Mesothelial cell of epicardium (in vitro differentiated cells): Measurements from ENCODE around the gene ACOT4. TPM values are rescaled to one million over a fixed set of nuclear protein-coding genes. Genes with fewer than 3 reads are reported as not detected.
A peak's percentile ranks its signal among the peaks of the same experiment; 100 is the strongest.

Experiments
- DNase-seq, 2 experiments: peaks; one replicate each; pipeline ENCODE4 v3.0.0; 2021; ENCODE audit warnings: low spot score in 2 of 2; ENCODE audit not compliant: unreplicated experiment in 2 of 2
- H3K27ac Mint-ChIP-seq: 2 replicates; pipeline ENCODE4 v1.8.0; 2021; ENCODE audit warnings: mixed read lengths
- H3K27me3 Mint-ChIP-seq: 2 replicates; pipeline ENCODE4 v1.8.0; 2021; ENCODE audit warnings: low read depth, mixed read lengths
- H3K36me3 Mint-ChIP-seq: 2 replicates; pipeline ENCODE4 v1.8.0; 2021; ENCODE audit warnings: mixed read lengths
- H3K4me1 Mint-ChIP-seq: 2 replicates; pipeline ENCODE4 v1.8.0; 2021; ENCODE audit warnings: mixed read lengths
- H3K4me3 Mint-ChIP-seq: 2 replicates; pipeline ENCODE4 v1.8.0; 2021; ENCODE audit warnings: mild to moderate bottlenecking, moderate library complexity, mixed read lengths
- H3K9me3 Mint-ChIP-seq: 2 replicates; pipeline ENCODE4 v1.8.0; 2021; ENCODE audit warnings: mixed read lengths
- CTCF ChIP-seq: fragments of 200-600 bp; sonication (generic); IDR thresholded peaks from one replicate; pipeline ENCODE4 v1.5.0; 2021; ENCODE audit warnings: antibody characterized with exemption; ENCODE audit not compliant: unreplicated experiment
- total RNA-seq: library from RNA; stranded (reverse); gene quantifications from 3 replicates; pipeline ENCODE4 v1.2.1, GENCODE V29; 2021

Gene ACOT4
- total RNA-seq, 1 donor from 2014 or later = 1.5 TPM

GRCh38 chr14:73620268-73620667 is 28.6 kb downstream of the ACOT4 start:
- no peaks in the 10 kb centered on the region for H3K9me3 Mint-ChIP-seq
- no peak overlapping the region for H3K27ac Mint-ChIP-seq
- no peak for TF ChIP-seq CTCF
- no peaks in the 10 kb centered on the region for H3K27me3 Mint-ChIP-seq
- DNase-seq = no peak
- H3K4me3 Mint-ChIP-seq = no peak overlapping the region
- H3K36me3 Mint-ChIP-seq = no peaks in the 10 kb centered on the region
- H3K4me1 Mint-ChIP-seq = no peaks in the 10 kb centered on the region

- Mint-ChIP-seq H3K27ac (no peak overlapping the region), H3K9me3 (no peaks in the 10 kb centered on the region), H3K4me3 (no peak overlapping the region), H3K4me1 (peaks cover 5% of the 10 kb centered on the region), H3K36me3 (no peaks in the 10 kb centered on the region), H3K27me3 (no peaks in the 10 kb centered on the region)
- no peak for DNase-seq
- no peak for TF ChIP-seq CTCF
Observed at GRCh38 chr14:73623504-73624054, 31.9 kb downstream of the ACOT4 start.

- Mint-ChIP-seq H3K4me3 (no peak overlapping the region), H3K36me3 (no peaks in the 10 kb centered on the region), H3K9me3 (no peaks in the 10 kb centered on the region), H3K27me3 (no peaks in the 10 kb centered on the region), H3K27ac (peak overlapping the region; percentile 32), H3K4me1 (peaks cover 16% of the 10 kb centered on the region)
- DNase-seq = no peak
- TF ChIP-seq CTCF = no peak
Observed at GRCh38 chr14:73625706-73626105, 34.0 kb downstream of the ACOT4 start.

GRCh38 chr14:73627151-73627558 is 35.5 kb downstream of the ACOT4 start:
- Mint-ChIP-seq H3K9me3 (no peaks in the 10 kb centered on the region), H3K27me3 (no peaks in the 10 kb centered on the region), H3K4me1 (peaks cover 17% of the 10 kb centered on the region), H3K27ac (no peak overlapping the region), H3K36me3 (no peaks in the 10 kb centered on the region), H3K4me3 (no peak overlapping the region)
- DNase-seq = no peak
- TF ChIP-seq CTCF = no peak

GRCh38 chr14:73630009-73630780 is 38.5 kb downstream of the ACOT4 start:
- Mint-ChIP-seq H3K27ac (peak overlapping the region; percentile 49), H3K4me1 (peaks cover 22% of the 10 kb centered on the region), H3K36me3 (no peaks in the 10 kb centered on the region), H3K27me3 (peaks cover 14% of the 10 kb centered on the region), H3K4me3 (no peak overlapping the region), H3K9me3 (no peaks in the 10 kb centered on the region)
- DNase-seq = no peak
- TF ChIP-seq CTCF = no peak
